PC-3 (cell line): ENCODE results near the gene PSMD5. TPM values are rescaled to one million over a fixed set of nuclear protein-coding genes. Genes with fewer than 3 reads are reported as not detected.

Experiments
- ATAC-seq: fragments of 200-7000 bp; cut with Tn5 transposase; 2 replicates; pipeline ENCODE4 v1.9.1; 2020; ENCODE audit warnings: mild to moderate bottlenecking, moderate library complexity
- BruUV-seq: library from RNA; stranded (reverse); fragments of 400-500 nt; replicated peaks from 2 replicates; lab custom pipeline; 2021; lab: Mats Ljungman, UMichigan
- CTCF ChIA-PET: fragments of 300-600 bp; sonication (Branson Sonifier 250); formaldehyde crosslinking; loops from one replicate; lab custom pipeline; 2022; ENCODE audit warnings: antibody characterized with exemption; lab: Charles Lee
- POLR2A ChIA-PET: fragments of 300-600 bp; sonication (Branson Sonifier 250); formaldehyde crosslinking; loops from one replicate; lab custom pipeline; 2022; ENCODE audit warnings: antibody characterized with exemption; ENCODE audit not compliant: unreplicated experiment; lab: Charles Lee
- DNase-seq: peaks from one replicate; pipeline ENCODE4 v3.0.0-alpha.2; 2015
- H2AFZ ChIP-seq: fragments of 300-600 bp; sonication (generic); 2 replicates; pipeline ENCODE4 v1.6.0; 2016; ENCODE audit warnings: antibody characterized with exemption, low read length
- H3F3A ChIP-seq: fragments of 300-600 bp; sonication (generic); one replicate; pipeline ENCODE4 v1.6.0; 2017; ENCODE audit warnings: antibody characterized with exemption, low read length, control low read depth, mild to moderate bottlenecking; ENCODE audit not compliant: unreplicated experiment
- H3K27ac ChIP-seq: fragments of 300-600 bp; sonication (generic); 2 replicates; pipeline ENCODE4 v1.5.1; 2016; ENCODE audit warnings: mild to moderate bottlenecking, low read length
- H3K27me3 ChIP-seq: fragments of 300-600 bp; sonication (generic); 2 replicates; pipeline ENCODE4 v1.6.1; 2016; ENCODE audit warnings: low read length, mixed read lengths
- H3K36me3 ChIP-seq: fragments of 300-600 bp; sonication (generic); 2 replicates; pipeline ENCODE4 v1.6.1; 2016; ENCODE audit warnings: low read depth, mixed run types, low read length, mixed read lengths
- H3K4me1 ChIP-seq: fragments of 300-600 bp; sonication (generic); 2 replicates; pipeline ENCODE4 v1.5.1; 2016; ENCODE audit warnings: low read length; ENCODE audit not compliant: insufficient read depth
- H3K4me2 ChIP-seq: fragments of 300-600 bp; sonication (generic); 2 replicates; pipeline ENCODE4 v1.6.0; 2016; ENCODE audit warnings: low read length
- H3K4me3 ChIP-seq: fragments of 300-600 bp; sonication (generic); 2 replicates; pipeline ENCODE4 v1.5.1; 2016; ENCODE audit warnings: mild to moderate bottlenecking, low read length, mixed read lengths
- H3K79me2 ChIP-seq: fragments of 300-600 bp; sonication (generic); 2 replicates; pipeline ENCODE4 v1.6.1; 2017; ENCODE audit warnings: low read length, mixed read lengths
- H3K9ac ChIP-seq: fragments of 300-600 bp; sonication (generic); 2 replicates; pipeline ENCODE4 v1.6.0; 2016; ENCODE audit warnings: mild to moderate bottlenecking, low read length
- H3K9me2 ChIP-seq: fragments of 300-600 bp; sonication (generic); replicated peaks from 2 replicates; pipeline ENCODE4 v1.6.1; 2016; ENCODE audit warnings: mixed run types, low read length, mixed read lengths
- H3K9me3 ChIP-seq: fragments of 300-600 bp; sonication (generic); 2 replicates; pipeline ENCODE4 v1.6.1; 2016; ENCODE audit warnings: low read length, mixed read lengths
- H4K20me1 ChIP-seq: fragments of 300-600 bp; sonication (generic); 2 replicates; pipeline ENCODE4 v1.6.1; 2016; ENCODE audit warnings: low read length, mixed read lengths
- EZH2 ChIP-seq: fragments of 300-600 bp; sonication (generic); IDR thresholded peaks from one replicate; pipeline ENCODE4 v1.6.1; 2017; ENCODE audit warnings: antibody characterized with exemption, mild to moderate bottlenecking, low read length; ENCODE audit not compliant: unreplicated experiment
- EZH2phosphoT487 ChIP-seq: fragments of 300-600 bp; sonication (generic); IDR thresholded peaks from 2 replicates; pipeline ENCODE4 v1.6.1; 2018; ENCODE audit warnings: mild to moderate bottlenecking, antibody characterized with exemption, low read length, borderline replicate concordance
- intact Hi-C: fragments of 100-400 bp; cut with micrococcal nuclease; formaldehyde crosslinking; loops from 2 replicates; pipeline ENCODE4 v1.9.0; 2023
- total RNA-seq: library from RNA; depleted of rRNA; stranded (reverse); fragments of >200 nt; gene quantifications from 2 replicates; pipeline ENCODE4 v1.2.3, GENCODE V29; 2014
- TF ChIP-seq, protein P1 (sequence below): fragments of 300-600 bp; sonication (generic); conservative IDR thresholded peaks from 2 replicates; pipeline ENCODE4 v1.5.1; 2017; ENCODE audit warnings: antibody characterized with exemption, low read depth, mild to moderate bottlenecking, low read length

PSMD5 gene
- total RNA-seq, 1 experiment from 2014 or later = 23.4 TPM

DNA sequence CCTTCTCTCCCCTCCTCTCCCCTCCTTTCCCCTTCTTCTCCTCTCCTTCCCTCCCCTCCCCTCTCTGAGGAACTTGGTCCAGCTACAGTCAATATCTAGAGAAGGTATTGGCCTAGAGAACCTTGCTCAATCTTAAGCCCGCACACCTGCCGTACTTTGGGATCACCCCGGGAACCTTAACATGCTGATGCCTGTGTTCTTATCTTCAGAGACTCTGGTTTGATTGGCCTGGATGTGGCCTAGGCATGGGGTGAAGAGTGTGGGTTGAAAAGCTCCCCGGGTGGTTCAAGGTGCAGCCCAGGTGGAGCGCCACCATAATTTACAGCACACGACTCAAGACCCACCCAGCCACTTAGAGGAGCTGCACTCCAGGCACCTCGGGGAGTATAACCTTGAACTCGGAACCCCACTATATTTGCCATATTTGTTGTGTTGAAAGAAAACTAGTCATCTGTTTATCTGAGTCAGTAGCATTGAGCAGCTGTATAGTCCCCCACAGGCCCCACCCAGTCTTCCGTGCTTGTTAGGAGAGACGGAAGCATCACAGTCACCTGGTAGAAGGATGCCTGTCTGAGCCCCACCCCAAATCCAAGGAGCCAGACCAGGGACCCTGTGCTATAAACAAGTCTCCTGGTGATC, 48.6 kb upstream of the PSMD5 start:
- ChIA-PET CTCF (no interaction called here), POLR2A (no interaction called here)
- Histone ChIP-seq H3K36me3 (no peaks in the 10 kb centered on the region), H3K9ac (no peak overlapping the region), H3K27ac (no peak overlapping the region), H3K9me3 (no peaks in the 10 kb centered on the region), H3K4me3 (no peak overlapping the region), H3K9me2 (no peaks in the 10 kb centered on the region), H3K79me2 (no peaks in the 10 kb centered on the region), H3K4me1 (peaks cover 27% of the 10 kb centered on the region), H3K4me2 (no peak overlapping the region), H4K20me1 (no peaks in the 10 kb centered on the region), H3K27me3 (no peaks in the 10 kb centered on the region), H3F3A (no peaks in the 10 kb centered on the region), H2AFZ (no peak overlapping the region)
- intact Hi-C loops = no loop called here
- no peak for ATAC-seq
- no TSS peak for BruUV-seq
- no peak for TF ChIP-seq EZH2phosphoT487
- TF ChIP-seq, protein P1, sequence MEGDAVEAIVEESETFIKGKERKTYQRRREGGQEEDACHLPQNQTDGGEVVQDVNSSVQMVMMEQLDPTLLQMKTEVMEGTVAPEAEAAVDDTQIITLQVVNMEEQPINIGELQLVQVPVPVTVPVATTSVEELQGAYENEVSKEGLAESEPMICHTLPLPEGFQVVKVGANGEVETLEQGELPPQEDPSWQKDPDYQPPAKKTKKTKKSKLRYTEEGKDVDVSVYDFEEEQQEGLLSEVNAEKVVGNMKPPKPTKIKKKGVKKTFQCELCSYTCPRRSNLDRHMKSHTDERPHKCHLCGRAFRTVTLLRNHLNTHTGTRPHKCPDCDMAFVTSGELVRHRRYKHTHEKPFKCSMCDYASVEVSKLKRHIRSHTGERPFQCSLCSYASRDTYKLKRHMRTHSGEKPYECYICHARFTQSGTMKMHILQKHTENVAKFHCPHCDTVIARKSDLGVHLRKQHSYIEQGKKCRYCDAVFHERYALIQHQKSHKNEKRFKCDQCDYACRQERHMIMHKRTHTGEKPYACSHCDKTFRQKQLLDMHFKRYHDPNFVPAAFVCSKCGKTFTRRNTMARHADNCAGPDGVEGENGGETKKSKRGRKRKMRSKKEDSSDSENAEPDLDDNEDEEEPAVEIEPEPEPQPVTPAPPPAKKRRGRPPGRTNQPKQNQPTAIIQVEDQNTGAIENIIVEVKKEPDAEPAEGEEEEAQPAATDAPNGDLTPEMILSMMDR = no peak
- TF ChIP-seq EZH2 = no peak
- no peak for DNase-seq

DNA sequence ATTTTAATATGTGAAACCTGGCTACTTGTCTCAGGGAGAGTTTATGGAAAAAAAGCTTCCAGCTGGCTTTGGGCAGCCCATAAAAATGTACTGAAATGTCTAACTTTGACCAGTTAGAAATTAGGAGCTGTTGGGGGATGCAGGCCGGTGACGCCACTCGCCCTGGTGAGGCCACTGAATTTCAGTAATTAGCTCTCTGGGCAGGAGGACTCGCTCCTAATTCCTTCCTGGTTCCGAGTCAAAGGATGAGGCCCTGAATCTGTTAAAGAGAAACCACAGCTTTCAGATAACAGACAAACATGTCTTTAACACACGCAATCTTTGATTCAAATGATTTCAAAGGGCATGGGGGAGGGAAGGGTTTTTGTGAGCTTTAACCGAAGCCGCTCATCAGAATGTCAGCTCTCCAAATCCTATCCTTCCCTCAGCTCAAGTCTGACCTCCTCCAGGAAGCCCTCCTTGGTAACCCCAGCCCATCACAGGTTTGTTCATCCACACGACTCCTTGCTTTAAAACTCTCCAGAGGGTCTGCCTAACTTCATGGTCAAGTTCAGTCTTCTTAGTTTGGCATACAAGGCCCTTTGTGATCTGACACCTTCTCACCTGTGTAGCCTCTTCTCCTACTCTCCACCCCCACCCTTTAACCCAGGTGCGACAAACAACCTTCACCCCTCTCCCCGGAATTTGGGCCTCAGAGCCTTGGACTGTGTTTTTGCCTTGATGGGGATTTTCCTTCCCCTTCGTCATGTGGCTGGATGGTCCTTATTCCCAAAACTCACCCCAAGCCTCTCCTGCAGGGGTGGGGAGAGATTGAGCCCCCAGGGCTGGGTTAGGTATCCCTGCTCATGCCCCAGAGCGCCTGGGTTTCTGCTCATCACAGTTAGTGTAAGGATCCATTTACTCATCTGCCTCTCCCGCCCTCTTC, 47.9 kb upstream of the PSMD5 start:
- Histone ChIP-seq H3K79me2 (no peaks in the 10 kb centered on the region), H3K9ac (no peak overlapping the region), H3K9me2 (no peaks in the 10 kb centered on the region), H3K27ac (no peak overlapping the region), H4K20me1 (no peaks in the 10 kb centered on the region), H3K27me3 (no peaks in the 10 kb centered on the region), H3F3A (no peaks in the 10 kb centered on the region), H3K4me3 (no peak overlapping the region), H2AFZ (no peak overlapping the region), H3K4me2 (no peak overlapping the region), H3K36me3 (no peaks in the 10 kb centered on the region), H3K9me3 (no peaks in the 10 kb centered on the region), H3K4me1 (peaks cover 33% of the 10 kb centered on the region)
- POLR2A ChIA-PET = interaction anchor here (0.6 kb wide), 1 partner anchor 312 kb away, joined by 4 read pairs; no protein-coding TSS in a partner anchor
- BruUV-seq = no TSS peak
- ATAC-seq (no peak), DNase-seq (no peak)
- CTCF ChIA-PET = no interaction called here
- TF ChIP-seq, protein P1 = no peak
- no peak for TF ChIP-seq EZH2phosphoT487
- TF ChIP-seq EZH2 = no peak
- intact Hi-C loops = no loop called here
